Prostate gland (tissue), 2 donors: ENCODE results near the gene PCDHGB5.
"Not testable (repeated sequence)": the region's sequence is repeated elsewhere in the genome, so short reads cannot be mapped to it uniquely, and the experiment has no call there.

Source experiments
- CTCF ChIP-seq, 4 experiments: fragments of 200-600 bp in 2 of 4; fragments of 450-650 bp in 2 of 4; sonication (generic) in 2 of 4; IDR thresholded peaks; 1 replicate in 3 of 4; 2 replicates in 1 of 4; pipeline ENCODE4 v1.5.1; 2016 to 2019; ENCODE audit warnings: antibody characterized with exemption in 4 of 4, mild to moderate bottlenecking in 2 of 4, moderate library complexity in 2 of 4
- POLR2A ChIP-seq: fragments of 450-650 bp; IDR thresholded peaks from one replicate; pipeline ENCODE4 v1.6.1; 2016; ENCODE audit warnings: antibody characterized with exemption, mild to moderate bottlenecking
- POLR2AphosphoS5 ChIP-seq: sonication (generic); formaldehyde crosslinking; IDR thresholded peaks from one replicate; pipeline ENCODE4 v1.6.1; 2017; ENCODE audit warnings: antibody characterized with exemption

- TF ChIP-seq CTCF (IDR thresholded peaks at IDR 0.05): peak in 3 of 4 experiments; percentile 32 to 59 (median 59)
- not testable (repeated sequence) for TF ChIP-seq POLR2A, POLR2AphosphoS5
Measured at GRCh38 chr5:141407790-141408505, 10.2 kb downstream of the PCDHGB5 start, which contains the start of gene PCDHGB6.
